WTC11 (cell line): ENCODE measurements around the gene PRPF6. TPM values are rescaled to one million over a fixed set of nuclear protein-coding genes. Genes with fewer than 3 reads are reported as not detected.

ENCODE experiments used
- ATAC-seq: fragments of 200-7000 bp; cut with Tn5 transposase; 2 replicates; pipeline ENCODE4 v1.10.0; 2021; ENCODE audit warnings: mild to moderate bottlenecking, moderate library complexity
- CTCF ChIA-PET: fragments of 300-600 bp; sonication (Branson Sonifier 250); formaldehyde crosslinking; loops from one replicate; lab custom pipeline; 2021; ENCODE audit warnings: antibody characterized with exemption; lab: Charles Lee
- POLR2A ChIA-PET: fragments of 350-600 bp; sonication (Branson Sonifier 250); formaldehyde crosslinking; loops from one replicate; lab custom pipeline; 2021; ENCODE audit warnings: antibody characterized with exemption; lab: Charles Lee
- DNase-seq: peaks from one replicate; pipeline ENCODE4 v3.0.0; 2021; ENCODE audit warnings: low spot score
- H3K27ac Mint-ChIP-seq: 2 replicates; pipeline ENCODE4 v1.8.0; 2021; ENCODE audit warnings: mixed read lengths
- H3K27me3 Mint-ChIP-seq: 2 replicates; pipeline ENCODE4 v1.8.0; 2021; ENCODE audit warnings: low read depth, mild to moderate bottlenecking, moderate library complexity, mixed read lengths
- H3K36me3 Mint-ChIP-seq: 2 replicates; pipeline ENCODE4 v1.8.0; 2021; ENCODE audit warnings: mixed read lengths
- H3K4me1 Mint-ChIP-seq: 2 replicates; pipeline ENCODE4 v1.8.0; 2022; ENCODE audit warnings: mixed read lengths
- H3K4me3 Mint-ChIP-seq: 2 replicates; pipeline ENCODE4 v1.8.0; 2021; ENCODE audit warnings: mild to moderate bottlenecking, moderate library complexity, mixed read lengths
- H3K9me3 Mint-ChIP-seq: 2 replicates; pipeline ENCODE4 v1.8.0; 2021; ENCODE audit warnings: mixed read lengths
- ATF2 ChIP-seq: sonication (generic); formaldehyde crosslinking; IDR thresholded peaks from 2 replicates; pipeline ENCODE4 v1.8.1; 2022; ENCODE audit warnings: low read depth, missing genetic modification reagents, borderline replicate concordance
- ATF6 ChIP-seq: sonication (generic); formaldehyde crosslinking; IDR thresholded peaks from 2 replicates; pipeline ENCODE4 v1.8.1; 2023; ENCODE audit warnings: mild to moderate bottlenecking, missing genetic modification reagents
- CTCF ChIP-seq: fragments of 200-600 bp; IDR thresholded peaks from 2 replicates; pipeline ENCODE4 v1.8.0; 2022; ENCODE audit warnings: antibody characterized with exemption
- E2F5 ChIP-seq: sonication (generic); formaldehyde crosslinking; IDR thresholded peaks from 2 replicates; pipeline ENCODE4 v1.8.1; 2022; ENCODE audit warnings: mild to moderate bottlenecking, moderate library complexity, missing genetic modification reagents
- FOXP1 ChIP-seq: sonication (generic); formaldehyde crosslinking; IDR thresholded peaks from 2 replicates; pipeline ENCODE4 v1.8.0; 2022; ENCODE audit warnings: missing genetic modification reagents, mild to moderate bottlenecking, moderate library complexity, borderline replicate concordance
- PREB ChIP-seq: sonication (generic); formaldehyde crosslinking; IDR thresholded peaks from 2 replicates; pipeline ENCODE4 v1.8.1; 2022; ENCODE audit warnings: mild to moderate bottlenecking, missing genetic modification reagents, moderate library complexity, borderline replicate concordance
- PRRX2 ChIP-seq: fragments of 250-450 bp; sonication (Bioruptor Pico); IDR thresholded peaks from 2 replicates; pipeline ENCODE4 v1.8.0; 2021; ENCODE audit warnings: mild to moderate bottlenecking
- RORB ChIP-seq: fragments of 250-450 bp; sonication (Bioruptor Pico); IDR thresholded peaks from 2 replicates; pipeline ENCODE4 v1.9.0; 2021; ENCODE audit warnings: mild to moderate bottlenecking
- USF2 ChIP-seq: sonication (generic); formaldehyde crosslinking; IDR thresholded peaks from 2 replicates; pipeline ENCODE4 v1.8.1; 2023; ENCODE audit warnings: mild to moderate bottlenecking, missing genetic modification reagents, moderate library complexity
- ZNF281 ChIP-seq: sonication (generic); formaldehyde crosslinking; IDR thresholded peaks from 2 replicates; pipeline ENCODE4 v1.8.0; 2023; ENCODE audit warnings: mild to moderate bottlenecking, missing genetic modification reagents
- total RNA-seq: library from RNA; stranded (reverse); gene quantifications from 3 replicates; pipeline ENCODE4 v1.2.3, GENCODE V29; 2021

PRPF6 gene
- total RNA-seq, 1 experiment from 2014 or later: 79.4 TPM

- TF ChIP-seq PRRX2 (CRISPR knock-in tag) (no peak), CTCF (no peak), ATF2 (CRISPR knock-in tag) (no peak), ZNF281 (no peak), RORB (CRISPR knock-in tag) (no peak), USF2 (CRISPR knock-in tag) (no peak)
Observed at GRCh38 chr20:64079273-64080012, 98.5 kb downstream of the PRPF6 start, which contains the start of gene RGS19 (continued).

GRCh38 chr20:64080013-64080812, 99.3 kb downstream of the PRPF6 start, which contains the start of gene OPRL1:
TSS of gene OPRL1 (plus strand) at chr20:64080082. CDS start at chr20:64092721, 12,639 bp downstream.
- peaks cover 42% of the 10 kb centered on the region for H3K27me3 Mint-ChIP-seq
- peaks cover 30% of the 10 kb centered on the region for H3K4me1 Mint-ChIP-seq
- POLR2A ChIA-PET: interaction anchor here (1.0 to 1.1 kb wide), 2 partner anchors 14 to 584 kb away, joined by 3 to 4 read pairs; no protein-coding TSS in a partner anchor
- ATAC-seq: 0 out of 2 replicates have a peak, but pooled peaks have one; percentile 0
- CTCF ChIA-PET: interaction anchor here (1.0 to 4.2 kb wide), 13 partner anchors 10 to 294 kb away, joined by 3 to 16 read pairs (median 8); partner anchors contain the start of genes PRPF6 and SAMD10
- DNase-seq: no peak
- no peaks in the 10 kb centered on the region for H3K36me3 Mint-ChIP-seq
- no peaks in the 10 kb centered on the region for H3K9me3 Mint-ChIP-seq
- H3K4me3 Mint-ChIP-seq: peak within 1 kb of the TSS; percentile 80
- TF ChIP-seq ATF6 (no peak), FOXP1 (peak; percentile 5; the same call in 1 of the 2 replicates), E2F5 (CRISPR knock-in tag) (0 out of 2 replicates have a peak, but pooled peaks have one; percentile 5), PREB (CRISPR knock-in tag) (no peak)
- no peak within 1 kb of the TSS for H3K27ac Mint-ChIP-seq
